Measurements from ENCODE around the gene MRPL28. TPM values are rescaled to one million over a fixed set of nuclear protein-coding genes. Genes with fewer than 3 reads are reported as not detected.

MRPL28 gene
- total RNA-seq, 4 donors from 2014 or later, result 45.1 to 79.5 (median 65.3) TPM

GRCh38 chr16:317583-317982 lies 52.8 kb downstream of the MRPL28 start:
- no peaks in the 10 kb centered on the region for H3K27me3 ChIP-seq
- H3K36me3 ChIP-seq, result peaks cover 0 to 39% (median 0%) of the 10 kb centered on the region in 3 donors
- no peaks in the 10 kb centered on the region for H3K4me1 ChIP-seq
- H3K27ac ChIP-seq, result no peak overlapping the region
- DNase-seq (ENCODE audit: low spot score in 2 of 2), result no peak
- TF ChIP-seq POLR2A (IDR thresholded peaks at IDR 0.05) (no peak), EP300 (IDR thresholded peaks at IDR 0.05) (no peak), CTCF (IDR thresholded peaks at IDR 0.05) (no peak)
- no peak overlapping the region for H3K4me3 ChIP-seq
- no peaks in the 10 kb centered on the region for H3K9me3 ChIP-seq
- WGBS, 2 donors, result 94 to 95% methylated on average over 5 of the region's 5 CpGs

Other genes with a start within 250 kb of the MRPL28 start
- gene NPRL3, start 231.9 kb downstream of the MRPL28 start, total RNA-seq, result 10 to 100 TPM; 32.1 to 40.8 (median 36.7) TPM
- gene HBZ, start 217.9 kb downstream of the MRPL28 start, total RNA-seq, result not detected
- gene HBM, start 204.6 kb downstream of the MRPL28 start, total RNA-seq, result 1 to 10 TPM in 1 of 4 donors, not detected in 3; 3.3 TPM
- gene HBA2, start 197.7 kb downstream of the MRPL28 start, total RNA-seq, result 100 to 1,000 TPM in 2 of 4 donors, 10 to 100 TPM in 2; 10.1 to 495 (median 102) TPM
- gene HBA1, start 193.9 kb downstream of the MRPL28 start, total RNA-seq, result 100 to 1,000 TPM in 1 of 4 donors, 10 to 100 TPM in 2, not detected in 1; 48.4 to 135 (median 81.6) TPM
- not detected for gene HBQ1, start 190.1 kb downstream of the MRPL28 start, total RNA-seq
- 100 to 1,000 TPM; 109 to 180 (median 123) TPM for gene LUC7L, start 141.1 kb downstream of the MRPL28 start, total RNA-seq
- 100 to 1,000 TPM in 2 of 4 donors, 10 to 100 TPM in 2; 73.5 to 192 (median 99.0) TPM for gene FAM234A, start 135.7 kb downstream of the MRPL28 start, total RNA-seq
- 10 to 100 TPM; 20.8 to 59.0 (median 29.7) TPM for gene RGS11, start 94.6 kb downstream of the MRPL28 start, total RNA-seq
- gene ARHGDIG, start 89.9 kb downstream of the MRPL28 start, total RNA-seq, result not detected
- gene PDIA2, start 87.4 kb downstream of the MRPL28 start, total RNA-seq, result 1 to 10 TPM; 3.3 to 8.8 (median 3.7) TPM
- gene AXIN1, start 17.8 kb downstream of the MRPL28 start, total RNA-seq, result 10 to 100 TPM; 23.4 to 37.1 (median 25.0) TPM
- gene PGAP6, start 11.4 kb upstream of the MRPL28 start, total RNA-seq, result 10 to 100 TPM; 22.7 to 69.3 (median 36.7) TPM
- gene NME4, start 26.7 kb upstream of the MRPL28 start, total RNA-seq, result 10 to 100 TPM; 26.7 to 99.6 (median 47.8) TPM
- gene DECR2, start 31.3 kb upstream of the MRPL28 start, total RNA-seq, result 10 to 100 TPM; 20.3 to 68.4 (median 33.6) TPM
- gene RAB11FIP3, start 55.1 kb upstream of the MRPL28 start, total RNA-seq, result 100 to 1,000 TPM in 1 of 4 donors, 10 to 100 TPM in 3; 30.2 to 128 (median 54.6) TPM
- gene CAPN15, start 157.2 kb upstream of the MRPL28 start, total RNA-seq, result 10 to 100 TPM; 19.0 to 91.5 (median 52.5) TPM
- not detected for gene PRR35, start 189.9 kb upstream of the MRPL28 start, total RNA-seq
- gene NHLRC4, start 196.5 kb upstream of the MRPL28 start, total RNA-seq, result 1 to 10 TPM in 3 of 4 donors, under 1 TPM in 1; 0.98 to 5.2 (median 1.9) TPM
- 10 to 100 TPM; 49.2 to 89.6 (median 71.8) TPM for gene PIGQ, start 199.4 kb upstream of the MRPL28 start, total RNA-seq
- 10 to 100 TPM; 21.1 to 30.6 (median 27.5) TPM for gene RAB40C, start 219.5 kb upstream of the MRPL28 start, total RNA-seq

All from tibial nerve (tissue), 4 donors.